K562 (cell line): ENCODE results near the gene SNRNP70. TPM values are rescaled to one million over a fixed set of nuclear protein-coding genes. Genes with fewer than 3 reads are reported as not detected.
A peak's percentile ranks its signal among the peaks of the same experiment; 100 is the strongest.

ENCODE experiments used
- EHMT2 ChIP-seq: fragments of 450-650 bp; IDR thresholded peaks from 2 replicates; pipeline ENCODE4 v1.6.1; 2018; ENCODE audit warnings: antibody characterized with exemption
- EZH2 ChIP-seq: IDR thresholded peaks from 2 replicates; pipeline ENCODE4 v1.6.1; 2012; ENCODE audit warnings: low read depth, mild to moderate bottlenecking, inconsistent platforms, low read length, borderline replicate concordance
- HES1 ChIP-seq: fragments of 450-650 bp; IDR thresholded peaks from 2 replicates; pipeline ENCODE4 v1.6.1; 2016; ENCODE audit warnings: low read depth, mild to moderate bottlenecking, moderate library complexity
- MITF ChIP-seq: IDR thresholded peaks from 2 replicates; pipeline ENCODE4 v1.6.1; 2014; ENCODE audit warnings: antibody characterized with exemption
- MTA1 ChIP-seq: fragments of 450-650 bp; IDR thresholded peaks from 2 replicates; pipeline ENCODE4 v1.6.1; 2017; ENCODE audit warnings: borderline replicate concordance
- MXI1 ChIP-seq: IDR thresholded peaks from 2 replicates; pipeline ENCODE4 v1.6.1; 2011; ENCODE audit warnings: low read depth, mild to moderate bottlenecking, improper control_type of control experiment, low read length
- NKRF ChIP-seq: fragments of 450-650 bp; IDR thresholded peaks from 2 replicates; pipeline ENCODE4 v1.6.1; 2016; ENCODE audit warnings: borderline replicate concordance
- POLR2B ChIP-seq: fragments of 450-650 bp; IDR thresholded peaks from 2 replicates; pipeline ENCODE4 v1.6.1; 2018; ENCODE audit warnings: low read depth; ENCODE audit not compliant: partially characterized antibody
- POLR2G ChIP-seq: fragments of 200-400 bp; formaldehyde crosslinking; IDR thresholded peaks from 2 replicates; pipeline ENCODE4 v1.6.1; 2017; ENCODE audit warnings: low read depth, mild to moderate bottlenecking, antibody characterized with exemption, low read length, moderate library complexity
- REST ChIP-seq, 2 experiments: fragments of 450-650 bp; formaldehyde crosslinking in 1 of 2; IDR thresholded peaks; 2 replicates each; pipeline versions ENCODE4 v1.4.0 to v1.6.1; 2014 to 2020; ENCODE audit warnings: mild to moderate bottlenecking in 2 of 2, borderline replicate concordance in 1 of 2, low read depth in 1 of 2
- SIN3A ChIP-seq, 2 experiments: fragments of 150-350 bp in 1 of 2; IDR thresholded peaks; 2 replicates each; pipeline ENCODE4 v1.6.1; 2011 to 2016; ENCODE audit warnings: borderline replicate concordance in 2 of 2, low read depth in 2 of 2, low read length in 2 of 2, mild to moderate bottlenecking in 2 of 2, moderate library complexity in 2 of 2; ENCODE audit not compliant: control insufficient read depth in 1 of 2
- TAF1 ChIP-seq: IDR thresholded peaks from 2 replicates; pipeline ENCODE4 v1.6.1; 2011; ENCODE audit warnings: mild to moderate bottlenecking, low read length, moderate library complexity; ENCODE audit not compliant: insufficient read depth, control insufficient read depth, severe bottlenecking; ENCODE audit errors: extremely low read depth
- ZNF41 ChIP-seq: fragments of 250-450 bp; sonication (Bioruptor Pico); conservative IDR thresholded peaks from 2 replicates; pipeline ENCODE4 v1.4.0; 2020; ENCODE audit warnings: mild to moderate bottlenecking
- polyA plus RNA-seq, 8 experiments: library from polyadenylated mRNA; depleted of rRNA in 4 of 8; stranded (reverse) in 5 of 8; unstranded in 3 of 8; fragments of >200 nt; fragmentation: Nextera tagmentation in 2 of 8; fragmentation: Illumina TruSeq in 1 of 8; extraction: Ambion mirVana in 2 of 8; extraction: Trizol in 1 of 8; gene quantifications; 2 replicates each; pipeline versions ENCODE4 v1.2.1 to v1.2.3, GENCODE V29; 2011 to 2014; ENCODE audit warnings: inconsistent platforms in 1 of 8, missing spikeins in 1 of 8
- total RNA-seq, 7 experiments: library from RNA; depleted of rRNA in 6 of 7; stranded (reverse); fragments of >200 nt in 6 of 7; fragmentation: Illumina TruSeq in 2 of 7; extraction: Trizol in 2 of 7; gene quantifications; 2 replicates each; pipeline versions ENCODE4 v1.2.1 to v1.2.3, GENCODE V29; 2011 to 2021; ENCODE audit warnings: low replicate concordance in 1 of 7

SNRNP70 gene
- total and polyA plus RNA-seq, 9 of the 15 experiments (the other 6 are each of a cell fraction or from before 2014, with no cell fraction given) = 2.8 to 496 (median 136) TPM

- TF ChIP-seq REST (IDR thresholded peaks at IDR 0.05; ENCODE audit: borderline replicate concordance) = peak; percentile 20; the same call in 1 of the 2 replicates
- TF ChIP-seq REST (CRISPR knock-in tag; IDR thresholded peaks at IDR 0.05; ENCODE audit: low read depth) = no peak
- no peak for TF ChIP-seq ZNF41
- TF ChIP-seq MXI1 = 0 out of 2 replicates have a peak, but pooled peaks have one; percentile 14
- TF ChIP-seq SIN3A (IDR thresholded peaks at IDR 0.05; ENCODE audit: borderline replicate concordance in 2 of 2, control insufficient read depth in 1 of 2, low read depth in 2 of 2, low read length in 2 of 2) = peak in 1 of 2 experiments; percentile 67; a peak in 1 of 4 replicates
- TF ChIP-seq EHMT2 = peak; percentile 31; the same call in 1 of the 2 replicates
- TF ChIP-seq NKRF = peak; percentile 65; the same call in 1 of the 2 replicates
- peak; percentile 62 for TF ChIP-seq TAF1
- TF ChIP-seq HES1 = 0 out of 2 replicates have a peak, but pooled peaks have one; percentile 6
- TF ChIP-seq POLR2B = peak; percentile 84
- TF ChIP-seq POLR2G = peak; percentile 96
- peak; percentile 76 for TF ChIP-seq MTA1
- no peak for TF ChIP-seq EZH2
- TF ChIP-seq MITF = no peak
Measured at GRCh38 chr19:49155005-49155819, 70.0 kb downstream of the SNRNP70 start, which contains the start of gene HRC (continued).
